KG1 (cell line): ENCODE results near the gene ABCB9.

ENCODE experiments used
- DNase-seq: peaks from one replicate; lab custom pipeline; 2025; lab: John Stamatoyannopoulos, UW

ABCB9 gene

GRCh38 chr12:122981587-122982476, 15.6 kb upstream of the ABCB9 start:
- no peak for DNase-seq

GRCh38 chr12:122981036-122981471, 14.8 kb upstream of the ABCB9 start:
- DNase-seq = peak; percentile 49

GRCh38 chr12:122980183-122981035, 14.1 kb upstream of the ABCB9 start, which contains the start of gene ARL6IP4:
Gene ARL6IP4, plus strand, starts transcription at chr12:122980681. Its CDS starts 459 bp downstream, at chr12:122981140.
- peak; percentile 42 for DNase-seq

GRCh38 chr12:122979908-122980182, 13.6 kb upstream of the ABCB9 start:
- DNase-seq = no peak

- DNase-seq = no peak
These were observed 13.0 kb upstream of the ABCB9 start for GRCh38 chr12:122979001-122979907.

GRCh38 chr12:122978507-122978955, 12.3 kb upstream of the ABCB9 start:
- no peak for DNase-seq

- DNase-seq = no peak
These were observed 11.6 kb upstream of the ABCB9 start for GRCh38 chr12:122977655-122978392.

- no peak for DNase-seq
These were observed 10.9 kb upstream of the ABCB9 start for GRCh38 chr12:122977153-122977552.

GRCh38 chr12:122976648-122976975, 10.3 kb upstream of the ABCB9 start:
- no peak for DNase-seq

- no peak for DNase-seq
These were observed 9.8 kb upstream of the ABCB9 start for GRCh38 chr12:122975790-122976647.

- peak; percentile 83 for DNase-seq
These were observed 8.9 kb upstream of the ABCB9 start, which contains the start of gene OGFOD2 for GRCh38 chr12:122974892-122975789. Gene OGFOD2, plus strand, starts transcription at chr12:122975244. Its CDS starts 8 bp downstream, at chr12:122975252.

- DNase-seq = peak; percentile 91
These were observed 8.1 kb upstream of the ABCB9 start for GRCh38 chr12:122974274-122974891.

- DNase-seq = no peak
These were observed 3.4 kb upstream of the ABCB9 start for GRCh38 chr12:122969676-122970075.

GRCh38 chr12:122968104-122968503, 1.8 kb upstream of the ABCB9 start:
- no peak for DNase-seq

GRCh38 chr12:122966743-122967550, 684 bp upstream of the ABCB9 start:
- no peak for DNase-seq

GRCh38 chr12:122965321-122965751, 927 bp downstream of the ABCB9 start:
- no peak for DNase-seq

- no peak for DNase-seq
These were observed 1.6 kb downstream of the ABCB9 start for GRCh38 chr12:122964439-122965257.
